ENCODE results near the gene EVPL.

DNA sequence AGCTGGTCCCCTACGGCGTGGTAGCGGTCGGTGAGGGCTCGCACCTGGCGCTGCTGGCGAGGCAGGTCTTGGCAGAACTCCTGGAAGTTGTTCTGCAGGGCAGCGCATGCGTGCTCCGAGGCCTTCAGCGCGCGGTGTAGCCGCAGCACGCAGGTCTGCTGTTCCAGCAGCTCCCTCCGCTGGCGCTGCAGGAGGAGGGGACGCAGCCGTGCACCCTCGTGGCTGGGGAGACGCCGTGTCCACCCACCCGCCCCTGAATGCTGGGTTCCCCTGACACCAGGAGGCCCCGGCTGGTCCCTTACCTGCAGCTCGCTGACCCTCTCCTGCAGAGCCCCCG lies 12.2 kb downstream of the EVPL start:
- TF ChIP-seq, protein P1, sequence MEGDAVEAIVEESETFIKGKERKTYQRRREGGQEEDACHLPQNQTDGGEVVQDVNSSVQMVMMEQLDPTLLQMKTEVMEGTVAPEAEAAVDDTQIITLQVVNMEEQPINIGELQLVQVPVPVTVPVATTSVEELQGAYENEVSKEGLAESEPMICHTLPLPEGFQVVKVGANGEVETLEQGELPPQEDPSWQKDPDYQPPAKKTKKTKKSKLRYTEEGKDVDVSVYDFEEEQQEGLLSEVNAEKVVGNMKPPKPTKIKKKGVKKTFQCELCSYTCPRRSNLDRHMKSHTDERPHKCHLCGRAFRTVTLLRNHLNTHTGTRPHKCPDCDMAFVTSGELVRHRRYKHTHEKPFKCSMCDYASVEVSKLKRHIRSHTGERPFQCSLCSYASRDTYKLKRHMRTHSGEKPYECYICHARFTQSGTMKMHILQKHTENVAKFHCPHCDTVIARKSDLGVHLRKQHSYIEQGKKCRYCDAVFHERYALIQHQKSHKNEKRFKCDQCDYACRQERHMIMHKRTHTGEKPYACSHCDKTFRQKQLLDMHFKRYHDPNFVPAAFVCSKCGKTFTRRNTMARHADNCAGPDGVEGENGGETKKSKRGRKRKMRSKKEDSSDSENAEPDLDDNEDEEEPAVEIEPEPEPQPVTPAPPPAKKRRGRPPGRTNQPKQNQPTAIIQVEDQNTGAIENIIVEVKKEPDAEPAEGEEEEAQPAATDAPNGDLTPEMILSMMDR (IDR thresholded peaks at IDR 0.05) = no peak
- no peak for TF ChIP-seq POLR2AphosphoS5 (IDR thresholded peaks at IDR 0.05; ENCODE audit: low read depth, low read length)
- TF ChIP-seq, protein P2, sequence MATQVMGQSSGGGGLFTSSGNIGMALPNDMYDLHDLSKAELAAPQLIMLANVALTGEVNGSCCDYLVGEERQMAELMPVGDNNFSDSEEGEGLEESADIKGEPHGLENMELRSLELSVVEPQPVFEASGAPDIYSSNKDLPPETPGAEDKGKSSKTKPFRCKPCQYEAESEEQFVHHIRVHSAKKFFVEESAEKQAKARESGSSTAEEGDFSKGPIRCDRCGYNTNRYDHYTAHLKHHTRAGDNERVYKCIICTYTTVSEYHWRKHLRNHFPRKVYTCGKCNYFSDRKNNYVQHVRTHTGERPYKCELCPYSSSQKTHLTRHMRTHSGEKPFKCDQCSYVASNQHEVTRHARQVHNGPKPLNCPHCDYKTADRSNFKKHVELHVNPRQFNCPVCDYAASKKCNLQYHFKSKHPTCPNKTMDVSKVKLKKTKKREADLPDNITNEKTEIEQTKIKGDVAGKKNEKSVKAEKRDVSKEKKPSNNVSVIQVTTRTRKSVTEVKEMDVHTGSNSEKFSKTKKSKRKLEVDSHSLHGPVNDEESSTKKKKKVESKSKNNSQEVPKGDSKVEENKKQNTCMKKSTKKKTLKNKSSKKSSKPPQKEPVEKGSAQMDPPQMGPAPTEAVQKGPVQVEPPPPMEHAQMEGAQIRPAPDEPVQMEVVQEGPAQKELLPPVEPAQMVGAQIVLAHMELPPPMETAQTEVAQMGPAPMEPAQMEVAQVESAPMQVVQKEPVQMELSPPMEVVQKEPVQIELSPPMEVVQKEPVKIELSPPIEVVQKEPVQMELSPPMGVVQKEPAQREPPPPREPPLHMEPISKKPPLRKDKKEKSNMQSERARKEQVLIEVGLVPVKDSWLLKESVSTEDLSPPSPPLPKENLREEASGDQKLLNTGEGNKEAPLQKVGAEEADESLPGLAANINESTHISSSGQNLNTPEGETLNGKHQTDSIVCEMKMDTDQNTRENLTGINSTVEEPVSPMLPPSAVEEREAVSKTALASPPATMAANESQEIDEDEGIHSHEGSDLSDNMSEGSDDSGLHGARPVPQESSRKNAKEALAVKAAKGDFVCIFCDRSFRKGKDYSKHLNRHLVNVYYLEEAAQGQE (IDR thresholded peaks at IDR 0.05; ENCODE audit: insufficient read depth in 1 of 2, low read depth in 2 of 2, low read length in 1 of 2) = no peak
